ACC112 (cell line): ENCODE results near the gene ARL6IP5.

ENCODE experiments used
- H2AFZ ChIP-seq: fragments of 200-600 bp; sonication (generic); one replicate; pipeline ENCODE4 v1.6.0; 2017; ENCODE audit warnings: antibody characterized with exemption, low read length; ENCODE audit not compliant: unreplicated experiment
- H3K27ac ChIP-seq: fragments of 200-600 bp; sonication (generic); 2 replicates; pipeline ENCODE4 v1.5.1; 2014; ENCODE audit warnings: low read depth, mild to moderate bottlenecking, antibody characterized with exemption, low read length, moderate library complexity
- H3K27me3 ChIP-seq: fragments of 200-600 bp; sonication (generic); 2 replicates; pipeline ENCODE4 v1.6.1; 2014; ENCODE audit warnings: mild to moderate bottlenecking, antibody characterized with exemption, low read length, moderate library complexity, mixed read lengths; ENCODE audit not compliant: insufficient read depth
- H3K36me3 ChIP-seq: fragments of 200-600 bp; sonication (generic); 2 replicates; pipeline ENCODE4 v1.6.1; 2016; ENCODE audit warnings: mild to moderate bottlenecking, antibody characterized with exemption, low read length, moderate library complexity, mixed read lengths; ENCODE audit not compliant: insufficient read depth
- H3K4me1 ChIP-seq: fragments of 200-600 bp; sonication (generic); one replicate; pipeline ENCODE4 v1.6.1; 2016; ENCODE audit warnings: low read length, mixed read lengths; ENCODE audit not compliant: insufficient read depth, unreplicated experiment, control insufficient read depth
- H3K4me3 ChIP-seq: fragments of 200-600 bp; sonication (generic); 2 replicates; pipeline ENCODE4 v1.5.1; 2014; ENCODE audit warnings: mild to moderate bottlenecking, low read depth, low read length
- H3K79me2 ChIP-seq: fragments of 200-600 bp; sonication (generic); one replicate; pipeline ENCODE4 v1.6.0; 2016; ENCODE audit warnings: low read length; ENCODE audit not compliant: control insufficient read depth, unreplicated experiment, insufficient read depth

ARL6IP5 gene

GRCh38 chr3:69118555-69118954 lies 33.8 kb downstream of the ARL6IP5 start:
- Histone ChIP-seq H3K4me3 (no peak overlapping the region), H3K4me1 (peaks cover 16% of the 10 kb centered on the region), H3K36me3 (no peaks in the 10 kb centered on the region), H2AFZ (no peak overlapping the region), H3K27me3 (no peaks in the 10 kb centered on the region), H3K27ac (no peak overlapping the region), H3K79me2 (no peaks in the 10 kb centered on the region)

DNA sequence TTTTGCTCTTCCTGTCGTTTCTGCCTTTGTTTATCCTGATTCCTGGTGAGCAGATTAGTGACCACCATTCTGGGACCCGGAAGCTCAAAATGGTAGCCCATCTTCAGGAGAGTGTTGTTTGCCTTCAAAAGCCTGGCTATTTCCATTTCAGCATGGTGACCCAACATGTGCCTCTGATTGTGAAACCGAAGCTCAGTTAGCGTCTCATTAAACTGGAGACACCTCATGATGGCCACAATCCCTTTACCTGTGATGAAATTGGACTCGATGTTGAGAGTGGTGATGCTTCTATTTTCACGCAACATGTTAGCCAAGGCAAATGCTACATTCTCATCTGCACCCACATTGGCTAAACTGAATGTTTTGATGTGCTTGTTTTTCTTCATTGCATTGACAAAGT lies 34.4 kb downstream of the ARL6IP5 start:
- Histone ChIP-seq H3K4me1 (peaks cover 11% of the 10 kb centered on the region), H3K27ac (no peak overlapping the region), H2AFZ (no peak overlapping the region), H3K36me3 (no peaks in the 10 kb centered on the region), H3K79me2 (no peaks in the 10 kb centered on the region), H3K4me3 (no peak overlapping the region), H3K27me3 (no peaks in the 10 kb centered on the region)

DNA sequence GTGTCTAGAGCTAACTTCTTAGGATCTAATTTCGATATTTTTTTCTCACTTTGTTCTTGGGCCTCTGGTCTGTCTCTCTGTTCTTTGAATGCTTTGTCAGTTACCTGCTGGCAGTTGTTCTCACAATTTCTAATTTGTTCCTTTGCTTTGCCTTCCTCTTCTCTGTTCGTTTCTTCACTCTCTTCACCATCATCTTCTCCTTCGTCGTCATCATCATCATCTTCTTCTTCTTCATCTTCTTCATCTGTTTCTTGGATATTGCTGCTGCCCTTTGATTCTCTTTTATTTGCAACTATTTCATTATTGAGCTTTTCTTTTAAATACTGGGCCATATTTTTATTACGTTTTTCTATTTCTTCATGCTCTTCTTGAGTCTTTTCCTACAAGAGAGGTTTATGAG lies 34.9 kb downstream of the ARL6IP5 start:
- Histone ChIP-seq H3K27me3 (no peaks in the 10 kb centered on the region), H3K36me3 (no peaks in the 10 kb centered on the region), H3K4me1 (peaks cover 11% of the 10 kb centered on the region), H2AFZ (no peak overlapping the region), H3K27ac (no peak overlapping the region), H3K4me3 (no peak overlapping the region), H3K79me2 (no peaks in the 10 kb centered on the region)

DNA sequence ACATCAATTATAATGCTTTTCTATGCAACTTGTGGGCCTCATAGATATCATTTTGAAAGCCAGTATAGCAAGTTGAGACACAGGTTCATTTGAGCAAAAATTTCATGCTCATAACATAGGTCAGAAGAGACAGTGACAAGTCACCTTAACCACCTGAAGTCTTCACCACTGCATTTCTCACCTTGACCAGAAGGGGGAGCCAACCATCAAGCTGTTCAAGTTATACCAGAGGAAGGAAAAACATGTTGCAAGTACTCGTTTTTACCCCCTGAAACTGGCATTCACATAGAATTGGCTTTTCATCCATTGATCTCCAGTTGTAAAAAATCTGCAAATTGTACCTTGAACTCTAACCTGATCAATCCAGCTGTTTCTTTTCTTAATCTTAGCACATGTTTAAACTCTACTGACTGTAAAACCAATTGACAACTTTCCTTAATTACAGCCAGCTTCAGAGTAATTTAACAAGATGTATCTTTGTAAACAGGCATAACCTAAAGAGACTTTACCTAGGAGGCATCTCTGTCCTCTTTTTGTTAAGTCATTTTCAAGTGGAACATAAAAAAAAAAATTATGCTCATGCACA lies 36.2 kb downstream of the ARL6IP5 start:
- Histone ChIP-seq H3K4me3 (no peak overlapping the region), H2AFZ (no peak overlapping the region), H3K27ac (no peak overlapping the region), H3K4me1 (peaks cover 4% of the 10 kb centered on the region), H3K36me3 (no peaks in the 10 kb centered on the region), H3K27me3 (no peaks in the 10 kb centered on the region), H3K79me2 (no peaks in the 10 kb centered on the region)

- Histone ChIP-seq H3K27ac (no peak overlapping the region), H3K36me3 (no peaks in the 10 kb centered on the region), H3K4me1 (no peaks in the 10 kb centered on the region), H3K79me2 (no peaks in the 10 kb centered on the region), H3K4me3 (no peak overlapping the region), H3K27me3 (no peaks in the 10 kb centered on the region), H2AFZ (no peak overlapping the region)
Observed at GRCh38 chr3:69121513-69121912, 36.8 kb downstream of the ARL6IP5 start.

DNA sequence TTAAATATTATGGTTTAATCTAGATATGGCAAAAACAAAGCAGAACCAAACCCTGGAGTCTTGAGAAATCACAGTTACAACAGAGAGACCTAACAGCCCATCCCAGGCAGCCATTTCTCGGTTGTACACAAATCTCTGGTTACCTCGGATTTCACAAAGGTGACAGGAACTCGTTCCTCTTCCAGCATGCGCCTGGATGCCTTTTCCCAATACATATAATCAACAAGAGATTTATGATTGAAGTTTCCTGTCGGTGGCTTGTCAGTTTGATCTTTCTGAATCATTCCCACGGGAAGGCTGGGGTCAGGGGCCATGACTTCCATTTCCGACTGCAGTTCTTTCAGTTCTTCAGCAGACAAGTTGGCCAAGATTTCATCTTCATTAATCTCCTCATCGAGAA lies 37.2 kb downstream of the ARL6IP5 start:
- Histone ChIP-seq H3K36me3 (no peaks in the 10 kb centered on the region), H3K27ac (no peak overlapping the region), H3K4me3 (no peak overlapping the region), H3K27me3 (no peaks in the 10 kb centered on the region), H2AFZ (no peak overlapping the region), H3K79me2 (no peaks in the 10 kb centered on the region), H3K4me1 (no peaks in the 10 kb centered on the region)

- H3K36me3 ChIP-seq, result no peaks in the 10 kb centered on the region
- H3K4me3 ChIP-seq, result no peak within 1 kb of the TSS
- H2AFZ ChIP-seq, result no peak within 1 kb of the TSS
- H3K27me3 ChIP-seq, result no peaks in the 10 kb centered on the region
- H3K4me1 ChIP-seq, result no peaks in the 10 kb centered on the region
- no peak within 1 kb of the TSS for H3K27ac ChIP-seq
- H3K79me2 ChIP-seq, result no peaks in the 10 kb centered on the region
Observed at GRCh38 chr3:69122403-69122802, 37.7 kb downstream of the ARL6IP5 start, which contains the start of gene LMOD3. Gene LMOD3, minus strand, starts transcription at chr3:69122595. Its CDS starts 209 bp downstream, at chr3:69122386.

DNA sequence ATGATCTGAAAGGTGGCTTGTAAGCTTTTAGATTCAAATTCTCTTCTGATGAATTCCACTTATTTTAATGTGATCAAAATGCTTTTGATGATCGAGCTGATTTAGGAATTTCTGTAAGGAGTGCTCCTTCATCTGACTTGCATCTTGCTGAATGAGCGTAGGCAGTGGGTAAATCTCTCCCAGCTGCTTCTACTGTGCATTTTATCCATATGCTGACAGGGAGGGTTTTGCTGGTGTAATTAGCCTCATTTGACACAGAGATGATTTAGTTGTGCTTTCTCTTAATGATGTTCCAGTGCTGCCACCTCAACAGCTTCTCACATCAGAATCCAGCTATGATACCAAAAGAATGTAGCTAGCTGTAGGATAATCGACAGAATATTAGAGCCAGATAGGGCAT lies 41.5 kb downstream of the ARL6IP5 start:
- H3K27ac ChIP-seq, result no peak overlapping the region
- H3K36me3 ChIP-seq, result no peaks in the 10 kb centered on the region
- H3K4me3 ChIP-seq, result no peak overlapping the region
- no peaks in the 10 kb centered on the region for H3K27me3 ChIP-seq
- H3K4me1 ChIP-seq, result no peaks in the 10 kb centered on the region
- H3K79me2 ChIP-seq, result no peaks in the 10 kb centered on the region
- no peak overlapping the region for H2AFZ ChIP-seq

- no peaks in the 10 kb centered on the region for H3K4me1 ChIP-seq
- no peak overlapping the region for H3K27ac ChIP-seq
- no peak overlapping the region for H3K4me3 ChIP-seq
- H3K36me3 ChIP-seq, result no peaks in the 10 kb centered on the region
- no peak overlapping the region for H2AFZ ChIP-seq
- no peaks in the 10 kb centered on the region for H3K27me3 ChIP-seq
- no peaks in the 10 kb centered on the region for H3K79me2 ChIP-seq
Observed at GRCh38 chr3:69126999-69127398, 42.3 kb downstream of the ARL6IP5 start.

DNA sequence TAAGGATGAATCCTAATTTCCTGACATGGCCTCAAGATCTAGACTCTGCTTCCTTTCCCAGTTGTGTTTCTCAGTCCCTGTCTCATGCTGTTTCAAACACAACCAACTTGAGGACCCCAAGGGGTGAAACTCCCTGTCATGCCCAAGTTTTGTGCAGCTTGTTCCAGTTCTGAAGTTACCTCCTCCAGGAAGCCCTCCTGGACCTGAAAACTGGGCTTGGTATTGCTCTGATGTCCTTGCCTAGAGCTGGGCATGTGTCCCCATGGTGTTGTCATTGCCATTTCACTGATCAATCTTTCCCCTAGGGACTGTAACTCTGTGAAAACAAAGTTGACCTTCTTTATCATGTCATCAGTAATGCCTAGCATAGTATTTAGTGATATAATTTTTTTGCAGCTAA lies 43.8 kb downstream of the ARL6IP5 start:
- H2AFZ ChIP-seq, result no peak overlapping the region
- H3K79me2 ChIP-seq, result no peaks in the 10 kb centered on the region
- H3K27me3 ChIP-seq, result no peaks in the 10 kb centered on the region
- no peaks in the 10 kb centered on the region for H3K4me1 ChIP-seq
- no peaks in the 10 kb centered on the region for H3K36me3 ChIP-seq
- H3K27ac ChIP-seq, result no peak overlapping the region
- H3K4me3 ChIP-seq, result no peak overlapping the region

DNA sequence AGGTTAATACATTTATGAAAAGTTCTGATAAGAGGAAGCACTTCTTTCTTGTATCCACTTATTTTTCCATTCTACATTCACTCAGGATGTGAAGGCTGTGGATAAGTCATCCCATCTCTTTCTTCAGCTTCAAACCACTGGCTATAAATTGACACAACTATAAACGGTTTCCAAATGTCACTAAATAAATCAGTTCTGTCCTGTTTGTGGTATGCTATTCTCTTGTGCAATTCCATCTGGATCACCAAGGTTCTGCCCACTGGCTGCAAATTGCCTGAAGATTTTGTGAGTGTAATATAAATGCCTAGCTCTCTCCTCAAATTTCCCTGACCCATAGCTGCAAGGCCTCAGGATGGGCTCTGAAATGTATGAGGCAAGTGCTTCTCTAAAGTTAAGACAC lies 44.8 kb downstream of the ARL6IP5 start:
- no peaks in the 10 kb centered on the region for H3K27me3 ChIP-seq
- no peaks in the 10 kb centered on the region for H3K36me3 ChIP-seq
- no peak overlapping the region for H3K4me3 ChIP-seq
- no peaks in the 10 kb centered on the region for H3K79me2 ChIP-seq
- no peaks in the 10 kb centered on the region for H3K4me1 ChIP-seq
- H2AFZ ChIP-seq, result no peak overlapping the region
- no peak overlapping the region for H3K27ac ChIP-seq
